NCI-H1048 (cell line): ENCODE results near the gene TLX2.
"Not testable (repeated sequence)": the region's sequence is repeated elsewhere in the genome, so short reads cannot be mapped to it uniquely, and the experiment has no call there.

ENCODE experiments used
- DNase-seq: peaks from one replicate; lab custom pipeline; 2025; lab: John Stamatoyannopoulos, UW

The TLX2 gene

DNA sequence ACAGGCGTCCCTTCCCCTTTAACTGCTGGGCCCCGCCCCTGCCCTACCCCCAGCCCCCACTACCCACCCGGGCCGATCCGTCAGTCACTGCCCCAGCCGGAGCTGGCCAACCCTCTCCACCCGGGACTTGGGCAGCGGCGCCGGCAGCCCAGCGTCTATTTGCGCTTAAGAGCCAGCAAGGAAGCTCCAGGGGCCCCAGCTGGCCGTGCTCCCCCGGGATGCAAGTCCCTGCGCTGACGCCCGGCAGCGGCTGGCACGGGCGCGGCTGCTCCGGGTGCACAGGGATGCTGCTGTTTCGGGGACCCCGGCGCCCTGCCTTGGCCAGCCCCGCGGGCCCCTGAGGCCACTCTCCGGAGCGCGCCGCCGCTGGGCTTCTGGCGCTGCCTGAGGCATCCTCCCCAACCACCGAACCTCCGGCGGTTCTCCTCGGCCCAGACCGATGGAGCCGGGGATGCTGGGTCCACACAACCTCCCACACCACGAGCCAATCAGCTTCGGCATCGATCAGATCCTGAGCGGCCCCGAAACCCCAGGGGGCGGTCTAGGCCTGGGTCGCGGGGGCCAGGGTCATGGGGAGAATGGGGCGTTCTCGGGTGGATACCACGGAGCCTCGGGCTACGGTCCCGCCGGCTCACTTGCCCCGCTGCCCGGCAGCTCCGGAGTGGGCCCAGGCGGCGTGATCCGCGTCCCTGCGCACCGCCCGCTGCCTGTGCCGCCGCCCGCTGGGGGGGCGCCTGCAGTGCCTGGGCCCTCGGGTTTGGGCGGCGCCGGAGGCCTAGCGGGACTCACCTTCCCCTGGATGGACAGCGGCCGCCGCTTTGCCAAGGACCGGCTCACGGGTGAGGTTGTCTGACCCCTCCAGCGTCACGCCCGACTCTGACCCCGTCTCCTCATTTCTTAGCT is at the start of gene TLX2:
Gene TLX2, plus strand, starts transcription at position 83 of the 903 bp plus-strand sequence. Its CDS starts 357 bp downstream, at position 440.
- no peak for DNase-seq

DNA sequence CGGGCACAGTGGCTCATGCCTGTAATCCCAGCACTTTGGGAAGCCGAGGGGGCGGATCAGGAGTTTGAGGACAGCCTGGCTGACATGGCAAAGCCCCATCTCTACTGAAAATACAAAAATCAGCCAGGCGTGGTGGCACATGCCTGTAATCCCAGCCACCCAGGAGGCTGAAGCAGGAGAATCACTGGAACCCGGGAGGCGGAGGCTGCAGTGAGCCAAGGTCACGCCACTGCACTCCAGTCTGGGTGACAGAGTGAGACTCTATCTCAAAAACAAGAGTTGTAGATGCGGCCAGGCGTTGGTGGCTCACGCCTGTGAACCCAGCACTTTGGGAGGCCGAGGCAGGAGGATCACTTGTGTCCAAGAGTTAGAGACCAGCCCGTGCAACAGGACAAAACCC is 43.5 kb upstream of the TLX2 start:
- DNase-seq = not testable (repeated sequence)

DNA sequence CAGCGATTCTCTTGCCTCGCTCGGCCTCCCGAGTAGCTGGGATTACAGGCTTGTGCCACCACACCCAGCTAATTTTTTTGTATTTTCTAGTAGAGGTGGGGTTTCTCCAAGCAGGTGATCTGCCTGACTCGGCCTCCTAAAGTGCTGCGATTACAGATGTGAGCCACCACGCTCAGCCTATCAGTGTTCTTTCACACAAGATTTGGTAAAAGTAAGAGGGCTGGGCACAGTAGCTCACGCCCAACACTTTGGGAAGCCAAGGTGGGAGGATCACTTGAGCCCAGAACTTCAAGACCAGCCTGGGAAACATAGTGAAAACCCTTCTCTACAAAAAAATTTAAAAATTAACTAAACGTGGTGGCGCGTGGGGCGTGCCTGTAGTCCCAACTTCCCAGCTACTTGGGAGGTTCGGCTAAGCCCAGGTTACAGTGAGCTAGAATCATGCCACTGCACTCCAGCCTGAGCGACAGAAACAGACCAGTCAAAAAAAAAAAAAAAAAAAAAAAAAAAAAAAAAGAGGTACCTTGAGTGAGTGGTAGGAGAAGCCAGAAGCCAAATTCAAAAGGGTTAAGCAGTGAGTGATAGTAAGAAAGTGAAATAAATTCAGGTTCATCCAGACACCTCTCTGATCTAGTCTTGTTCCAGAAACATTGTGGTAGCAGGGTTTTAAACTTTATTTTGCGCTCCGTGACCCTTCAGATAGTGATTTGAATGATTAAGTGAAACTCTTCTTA is 42.8 kb upstream of the TLX2 start:
- no peak for DNase-seq

DNA sequence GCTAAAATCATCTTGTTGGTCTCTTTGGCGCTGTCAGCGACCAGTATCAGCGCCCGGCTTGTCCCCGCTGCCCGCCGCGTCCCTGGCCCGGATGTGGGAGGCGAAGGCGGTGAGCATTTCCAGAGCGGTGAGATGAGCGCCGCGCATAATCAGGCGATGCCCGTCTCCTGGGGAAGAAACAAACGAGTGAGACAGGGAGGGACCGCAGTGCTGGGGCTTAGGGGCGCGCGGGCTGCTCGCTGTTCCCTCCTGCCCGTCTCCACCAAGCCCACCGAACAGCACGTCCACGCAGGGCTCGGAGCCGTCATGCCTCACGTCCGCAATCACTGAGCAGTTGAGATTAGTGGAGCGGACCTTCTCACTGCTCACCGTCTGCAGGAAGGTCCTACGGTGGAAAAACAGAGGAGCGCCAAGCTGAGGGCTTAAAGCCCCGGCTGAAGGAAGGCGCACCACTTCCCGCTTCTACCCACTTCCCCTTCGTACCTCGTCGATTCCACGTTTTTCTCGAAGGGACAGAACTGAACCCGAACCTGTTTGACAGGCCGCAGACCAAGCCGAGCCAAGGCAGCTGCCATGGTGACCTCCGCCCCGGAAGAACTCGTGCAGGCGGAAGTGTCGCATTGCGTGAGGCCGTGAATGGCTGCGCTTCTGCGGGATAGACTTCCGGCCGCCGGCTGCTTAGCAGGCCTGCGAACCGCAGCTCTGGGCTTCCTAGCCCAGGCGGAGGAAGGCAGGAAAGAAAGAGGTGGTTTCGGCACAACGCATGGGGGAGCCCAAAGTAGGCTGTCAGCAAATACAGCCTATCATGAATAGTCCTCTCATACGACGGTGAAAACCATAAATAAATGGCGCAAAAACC is 41.9 kb upstream of the TLX2 start, which contains the start of gene MRPL53:
Gene MRPL53, minus strand, starts transcription at position 595 of the 859 bp plus-strand sequence. Its CDS starts 20 bp downstream, at position 575.
- peak; percentile 84 for DNase-seq

DNA sequence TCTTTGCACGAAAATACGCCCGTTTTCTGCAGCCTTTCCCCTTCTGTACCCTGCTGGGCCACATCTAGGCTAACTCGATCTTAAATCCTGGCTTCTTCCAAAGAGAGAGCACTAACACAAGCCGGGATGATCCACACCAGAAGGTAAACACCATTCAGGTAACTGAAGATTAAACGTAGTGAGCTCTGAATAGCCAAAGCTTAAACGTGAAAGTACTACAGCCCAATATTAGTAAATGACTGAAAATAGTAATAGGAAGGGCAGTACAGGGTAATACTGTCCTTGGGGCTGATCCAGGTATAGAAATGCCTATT is 41.3 kb upstream of the TLX2 start:
- DNase-seq = no peak

DNA sequence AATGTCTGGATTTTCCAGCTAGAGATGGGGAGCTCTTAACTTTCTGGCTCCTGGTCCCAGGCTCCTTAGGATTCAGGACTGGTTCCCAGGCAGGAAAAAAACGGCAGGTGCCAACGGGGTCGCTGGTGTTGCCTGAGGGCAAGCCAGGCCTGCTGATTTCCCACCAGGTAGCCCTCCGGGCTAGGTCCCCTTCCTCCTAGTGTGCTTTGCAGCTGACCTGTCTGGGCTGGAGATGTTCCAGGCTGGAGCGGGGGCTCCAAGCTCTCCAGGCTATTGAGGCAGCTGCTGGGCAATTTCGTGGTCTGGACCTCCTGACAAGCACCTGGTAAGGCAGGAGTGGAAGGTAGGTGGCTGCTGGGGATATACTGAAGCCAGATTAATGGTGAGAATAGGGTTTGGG is 39.8 kb upstream of the TLX2 start:
- DNase-seq = no peak

DNA sequence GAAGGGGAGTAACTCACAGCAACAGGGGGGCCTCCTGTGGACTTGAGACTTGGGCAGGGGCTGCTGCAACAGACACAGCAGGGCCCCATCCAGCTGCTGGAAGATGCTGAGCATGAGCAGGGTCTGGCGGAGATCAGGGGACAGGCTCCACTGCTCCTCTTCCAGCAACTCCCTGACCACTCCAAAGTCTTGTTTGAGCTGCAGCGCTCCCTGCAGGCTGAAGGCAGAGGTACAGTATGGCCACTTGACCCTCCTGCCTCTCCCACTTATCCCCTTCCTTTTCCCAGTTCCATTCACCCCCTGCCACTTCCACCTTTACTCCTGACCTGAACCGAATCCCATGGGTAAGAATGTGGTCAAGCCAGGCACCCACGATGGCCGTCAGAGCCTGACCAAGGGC is 39.4 kb upstream of the TLX2 start:
- DNase-seq = no peak

DNA sequence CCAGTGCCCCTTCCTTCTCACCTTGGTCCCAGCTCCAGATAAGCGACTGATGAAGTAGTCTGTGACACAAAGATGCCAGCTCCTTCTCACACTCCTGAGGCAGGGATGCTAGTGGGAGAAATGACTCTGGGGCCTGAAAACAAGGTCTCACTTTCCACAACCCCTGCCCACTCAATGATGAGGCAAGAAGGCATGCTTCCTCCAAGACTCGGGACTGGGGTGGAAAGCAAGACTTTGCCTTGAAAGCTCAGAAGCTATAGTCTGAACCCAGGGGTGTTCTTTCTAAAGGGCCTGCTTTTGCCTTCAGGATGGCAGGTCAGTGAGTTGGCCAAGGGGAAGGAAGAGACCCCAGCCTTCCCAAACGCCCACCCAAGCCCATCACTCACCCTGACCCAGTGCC is 32.8 kb upstream of the TLX2 start:
- DNase-seq = no peak

DNA sequence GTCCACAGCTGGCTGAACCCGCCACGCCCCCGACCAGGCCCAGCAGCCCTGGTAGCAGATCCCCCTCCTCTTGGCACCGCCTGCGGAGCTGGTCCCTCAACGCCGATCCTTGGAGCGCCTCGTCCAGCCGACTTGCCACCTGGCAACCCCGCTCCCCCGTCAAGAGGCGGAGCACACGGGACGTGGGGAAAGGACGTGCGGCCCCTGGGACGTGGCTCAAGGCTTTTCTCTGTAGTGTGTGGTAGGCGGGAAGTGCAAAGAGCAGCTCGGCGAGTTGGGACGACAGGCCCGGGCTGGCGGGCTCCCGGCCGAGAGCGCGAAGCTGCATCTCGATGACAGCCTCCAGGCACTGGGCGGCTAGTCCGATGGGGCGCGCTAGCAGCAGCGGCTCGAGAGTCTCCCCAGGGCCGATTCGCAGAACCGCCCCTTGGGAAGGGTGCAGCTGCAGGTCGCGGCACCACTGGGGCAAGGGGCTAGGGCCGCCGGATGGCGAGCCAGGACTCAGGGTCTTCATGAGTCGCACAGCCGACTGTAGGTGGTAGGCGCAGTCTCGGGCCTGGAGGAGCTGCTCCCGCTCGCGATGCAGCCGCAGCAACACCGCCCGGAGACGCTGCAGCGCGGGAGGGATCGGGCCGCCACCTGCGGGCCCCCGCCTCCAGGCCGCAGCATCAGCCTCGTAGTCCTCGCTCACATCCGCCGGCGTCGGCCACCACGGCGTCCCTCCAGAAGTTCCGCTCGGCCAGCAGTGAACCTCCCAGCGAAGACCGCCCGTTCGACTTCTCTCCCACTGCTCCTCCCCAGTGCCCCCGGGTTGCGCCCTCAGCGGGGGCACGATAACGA is 32.1 kb upstream of the TLX2 start:
- no peak for DNase-seq

DNA sequence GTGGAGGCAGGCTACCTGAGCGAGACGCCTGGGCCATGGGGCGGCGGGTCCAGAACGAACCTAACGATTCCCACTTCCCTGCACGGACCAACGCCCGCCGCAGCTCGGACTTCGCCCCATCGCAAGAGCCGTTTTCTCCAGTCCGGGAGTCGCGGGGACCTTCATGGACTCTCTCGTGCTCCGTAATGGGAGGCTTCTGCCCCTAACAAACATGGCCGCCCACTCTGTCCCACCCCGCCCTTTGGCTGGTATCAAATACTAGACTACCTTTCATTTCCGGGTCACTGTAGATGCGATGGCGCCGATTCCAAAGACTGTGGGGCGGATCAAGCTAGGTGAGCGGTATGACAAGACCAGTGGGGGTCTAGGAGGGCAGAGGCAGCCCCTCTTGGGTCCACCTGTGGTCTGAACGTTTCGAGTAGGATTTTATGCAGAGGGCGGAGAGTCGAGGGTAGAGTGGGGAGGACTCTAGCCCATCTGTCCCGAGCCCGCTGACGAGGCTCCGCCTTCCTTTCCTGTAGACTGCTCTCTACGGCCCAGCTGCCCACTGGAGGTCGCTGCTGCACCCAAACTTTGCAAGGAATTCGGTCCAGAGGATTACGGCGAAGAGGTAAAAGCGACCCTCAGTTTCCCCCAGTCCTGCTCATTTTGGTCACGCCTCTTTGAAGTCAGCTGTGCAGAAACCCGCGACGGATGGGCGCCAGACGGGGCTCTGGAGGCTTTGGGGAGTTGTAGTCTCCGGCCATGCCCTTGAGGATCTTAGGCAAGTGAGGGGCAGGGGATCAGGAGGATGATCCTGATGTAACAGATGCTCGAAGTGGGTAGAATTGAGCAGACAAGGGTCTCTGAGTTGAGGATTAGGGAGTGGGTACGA is 31.2 kb upstream of the TLX2 start, which contains the start of the genes CCDC142 and TTC31:
Gene CCDC142, minus strand, starts transcription at position 198 of the 874 bp plus-strand sequence. Its CDS starts 161 bp downstream, at position 37.
Gene TTC31, plus strand, starts transcription at position 281 of the 874 bp plus-strand sequence. Its CDS starts 15 bp downstream, at position 296.
- DNase-seq = peak; percentile 89

DNA sequence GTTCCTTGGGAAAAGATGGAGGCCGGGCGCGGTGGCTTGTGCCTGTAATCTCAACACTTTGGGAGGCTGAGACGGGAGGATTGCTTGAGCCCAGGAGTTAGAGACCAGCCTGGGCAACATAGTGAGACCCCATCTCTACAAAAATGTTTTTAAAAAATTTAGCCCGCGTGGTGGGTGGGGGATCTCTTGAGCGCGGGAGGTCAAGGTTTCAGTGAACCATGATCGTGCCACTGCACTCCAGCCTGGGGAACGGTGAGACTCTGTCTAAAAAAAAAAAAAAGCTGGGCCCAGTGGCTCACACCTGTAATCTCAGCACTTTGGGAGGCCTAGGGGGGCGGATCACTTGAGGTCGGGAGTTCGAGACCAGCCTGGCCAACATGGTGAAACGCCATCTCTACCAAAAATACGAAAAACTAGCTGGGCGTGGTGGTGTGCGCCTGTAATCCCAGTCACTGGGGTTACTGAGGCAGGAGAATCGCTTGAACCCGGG is 30.5 kb upstream of the TLX2 start:
- DNase-seq = not testable (repeated sequence)

DNA sequence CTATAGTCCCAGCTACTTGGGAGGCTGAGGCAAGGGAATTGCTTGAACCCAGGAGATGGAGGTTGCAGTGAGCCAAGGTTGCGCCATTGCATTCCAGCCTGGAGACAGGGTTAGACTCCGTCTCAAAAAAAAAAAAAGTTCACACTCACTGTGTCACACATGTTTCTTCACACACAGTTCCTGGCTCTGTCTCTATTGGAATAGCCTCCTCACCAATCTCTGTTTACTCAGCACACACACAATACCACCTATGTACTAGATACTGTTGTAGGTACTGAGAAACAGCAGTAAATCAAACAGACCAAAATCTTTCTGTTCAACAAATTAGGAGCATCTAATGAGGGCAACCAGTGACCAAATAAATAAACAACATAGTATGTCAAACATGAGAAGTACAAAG is 28.1 kb upstream of the TLX2 start:
- no peak for DNase-seq

DNA sequence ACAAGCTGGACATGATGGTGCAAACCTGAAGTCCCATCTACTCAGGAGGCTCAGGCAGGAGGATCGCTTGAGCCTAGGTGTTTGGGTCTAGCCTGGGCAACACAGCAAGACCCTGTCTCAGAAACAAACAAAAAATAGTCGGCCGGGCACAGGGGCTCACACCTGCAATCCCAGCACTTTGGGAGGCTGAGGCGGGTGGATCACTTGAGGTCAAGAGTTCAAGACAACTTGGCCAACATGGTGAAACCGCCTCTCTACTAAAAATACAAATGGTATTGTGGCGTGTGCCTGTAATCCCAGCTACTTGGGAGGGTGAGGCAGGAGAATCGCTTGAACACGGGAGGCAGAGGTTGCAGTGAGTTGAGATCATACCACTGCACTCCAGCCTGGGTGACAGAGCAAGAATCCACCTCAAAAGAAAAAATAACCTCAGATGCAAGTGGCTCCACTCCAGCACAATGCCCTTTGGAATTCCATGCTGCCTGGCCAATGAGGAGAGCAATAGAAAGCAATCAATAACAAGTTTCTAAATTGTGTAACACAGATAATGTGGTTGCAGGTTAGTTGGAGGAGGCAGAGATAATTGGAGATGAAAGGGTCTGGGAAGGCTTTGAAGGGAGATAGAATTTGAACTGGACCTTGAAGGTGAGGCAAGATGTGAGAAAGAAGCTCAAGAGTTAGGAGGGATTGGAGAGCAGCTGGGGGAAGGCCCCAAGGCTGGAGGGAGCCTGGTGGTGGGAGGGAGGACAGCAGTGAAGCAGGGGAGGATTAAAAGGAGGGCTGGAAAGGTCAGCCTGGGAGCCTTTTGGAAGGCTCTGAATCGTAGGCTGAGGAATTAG is 25.4 kb upstream of the TLX2 start:
- DNase-seq = no peak

DNA sequence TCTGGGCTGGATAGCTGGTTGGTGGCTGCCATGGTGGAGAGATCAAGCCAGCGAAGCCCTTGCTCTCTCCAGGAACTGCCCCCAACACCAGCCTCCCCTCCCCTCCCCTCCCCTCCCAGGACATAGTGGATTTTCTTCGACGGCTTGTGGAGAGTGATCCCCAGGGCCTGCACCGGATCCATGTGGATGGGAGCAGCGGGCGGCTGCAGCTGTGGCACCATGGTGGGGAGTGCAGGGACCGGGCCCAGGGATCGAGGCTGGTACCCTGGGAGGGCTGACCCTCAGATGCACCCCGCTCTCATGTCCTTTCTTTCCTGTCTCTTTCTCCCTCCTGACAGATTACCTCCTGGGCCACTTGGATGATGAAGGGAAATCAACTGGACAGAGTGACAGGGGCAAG is 24.3 kb upstream of the TLX2 start:
- DNase-seq = no peak

DNA sequence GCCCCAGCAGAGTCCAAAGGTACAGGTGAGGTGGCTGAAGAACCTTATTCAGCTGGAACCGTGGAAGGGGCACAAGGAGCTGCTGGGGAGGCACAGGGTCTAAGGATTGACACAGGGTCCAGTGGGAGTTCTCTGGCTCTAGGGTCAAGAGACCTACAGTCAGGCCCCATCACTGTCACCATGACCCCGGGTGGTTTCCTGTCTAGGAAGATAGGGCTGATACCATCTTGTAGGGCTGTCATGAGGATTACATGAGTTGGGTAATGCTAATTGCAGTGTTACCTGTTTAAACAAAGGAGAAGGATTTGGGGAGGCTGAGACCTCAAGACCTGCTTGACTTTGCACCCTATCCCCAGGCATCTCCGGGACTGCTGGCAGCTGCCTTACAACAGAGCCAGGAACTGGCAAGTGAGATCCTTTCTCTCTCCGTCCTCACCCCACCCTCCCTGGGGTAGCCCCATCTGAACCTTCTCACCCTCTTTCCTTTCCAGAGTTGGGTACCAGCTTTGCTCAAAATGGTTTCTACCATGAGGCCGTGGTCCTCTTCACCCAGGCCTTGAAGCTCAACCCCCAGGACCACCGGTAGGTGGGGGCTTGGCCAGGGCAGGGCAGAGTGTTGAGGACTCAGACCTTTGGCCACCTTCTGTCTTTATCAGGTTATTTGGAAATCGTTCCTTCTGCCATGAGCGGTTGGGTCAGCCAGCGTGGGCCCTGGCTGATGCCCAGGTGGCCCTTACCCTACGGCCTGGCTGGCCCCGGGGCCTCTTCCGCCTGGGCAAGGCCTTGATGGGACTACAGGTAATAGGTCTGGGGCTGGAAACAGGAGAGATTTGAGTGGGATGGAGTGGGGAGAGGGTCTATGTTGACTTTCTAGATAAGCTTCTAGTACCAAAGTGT is 22.4 kb upstream of the TLX2 start:
- DNase-seq = no peak

DNA sequence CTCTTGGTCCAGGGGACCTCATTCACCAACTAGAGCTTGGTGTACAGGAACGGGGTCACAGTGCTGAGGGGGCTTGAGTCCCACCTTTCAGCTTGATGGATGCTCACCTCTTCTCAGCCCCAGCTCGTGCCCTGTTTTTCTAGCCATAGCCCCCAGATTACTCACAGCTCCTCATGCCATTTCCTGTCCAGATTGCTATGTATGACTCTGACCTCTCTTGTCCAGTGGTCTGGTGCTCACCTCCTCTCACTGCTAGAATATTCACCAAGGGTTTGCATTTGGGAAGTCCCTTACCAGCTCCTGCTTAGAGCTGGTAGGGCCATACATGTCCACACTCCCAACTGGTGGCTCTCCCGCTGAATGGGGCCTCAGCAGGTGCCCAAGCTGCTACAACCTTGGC is 20.7 kb upstream of the TLX2 start:
- DNase-seq = no peak

DNA sequence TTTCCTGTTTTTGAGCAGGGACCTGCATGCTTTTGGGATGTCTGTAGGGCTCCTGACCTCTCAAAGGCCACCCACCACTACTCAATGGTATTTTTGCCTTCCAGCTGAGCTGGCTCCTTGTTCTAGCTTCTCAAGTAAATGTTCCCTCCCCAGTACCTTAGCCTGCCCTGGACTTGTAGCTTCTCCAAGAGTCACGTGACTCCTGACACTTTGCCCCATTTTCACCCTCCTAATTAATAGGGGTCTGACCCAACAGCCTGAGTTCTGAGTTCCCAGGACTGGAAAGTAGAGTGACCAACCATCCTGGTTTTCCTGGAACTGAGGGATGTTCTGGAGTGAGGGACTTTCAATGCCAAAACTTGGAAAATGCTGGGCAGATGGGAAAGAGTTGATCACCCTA is 18.8 kb upstream of the TLX2 start:
- no peak for DNase-seq
